Gastrocnemius medialis (tissue), 4 donors: ENCODE measurements around the gene SPEM2.

Source experiments
- POLR2A ChIP-seq, 2 donors: fragments of 450-650 bp; IDR thresholded peaks; one replicate each; pipeline ENCODE4 v1.6.1; 2017; ENCODE audit warnings: antibody characterized with exemption in 2 of 2, mild to moderate bottlenecking in 2 of 2, moderate library complexity in 2 of 2
- TF ChIP-seq, protein P1 (sequence below), 5 experiments: fragments of 450-650 bp in 3 of 5; fragments of 200-600 bp in 2 of 5; sonication (generic) in 2 of 5; IDR thresholded peaks in 4 of 5; conservative IDR thresholded peaks in 1 of 5; 1 replicate in 4 of 5; 2 replicates in 1 of 5; pipeline ENCODE4 v1.5.1; 2016 to 2019; ENCODE audit warnings: antibody characterized with exemption in 5 of 5, mild to moderate bottlenecking in 3 of 5, moderate library complexity in 3 of 5

DNA sequence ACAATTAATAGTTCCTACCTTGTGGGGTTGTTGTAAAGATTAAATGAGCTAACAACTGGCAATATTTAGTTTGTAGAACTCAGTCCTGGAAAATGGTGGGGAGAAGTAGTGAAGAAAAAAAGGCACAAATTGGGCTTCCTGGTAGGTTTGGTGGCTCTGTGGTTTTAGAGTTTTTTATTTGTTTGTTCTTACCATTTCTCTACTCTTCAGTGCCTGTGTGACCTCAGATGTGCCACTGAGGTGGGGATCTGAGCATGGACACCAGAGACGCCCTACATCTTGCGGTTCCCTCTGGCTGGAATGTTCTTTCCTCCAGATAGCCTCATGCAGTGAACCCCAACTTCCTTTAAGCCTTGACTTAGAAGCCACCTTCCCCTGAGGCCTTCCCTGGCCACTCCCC, 46.3 kb downstream of the SPEM2 start:
- TF ChIP-seq POLR2A (IDR thresholded peaks at IDR 0.05) = no peak
- TF ChIP-seq, protein P1, sequence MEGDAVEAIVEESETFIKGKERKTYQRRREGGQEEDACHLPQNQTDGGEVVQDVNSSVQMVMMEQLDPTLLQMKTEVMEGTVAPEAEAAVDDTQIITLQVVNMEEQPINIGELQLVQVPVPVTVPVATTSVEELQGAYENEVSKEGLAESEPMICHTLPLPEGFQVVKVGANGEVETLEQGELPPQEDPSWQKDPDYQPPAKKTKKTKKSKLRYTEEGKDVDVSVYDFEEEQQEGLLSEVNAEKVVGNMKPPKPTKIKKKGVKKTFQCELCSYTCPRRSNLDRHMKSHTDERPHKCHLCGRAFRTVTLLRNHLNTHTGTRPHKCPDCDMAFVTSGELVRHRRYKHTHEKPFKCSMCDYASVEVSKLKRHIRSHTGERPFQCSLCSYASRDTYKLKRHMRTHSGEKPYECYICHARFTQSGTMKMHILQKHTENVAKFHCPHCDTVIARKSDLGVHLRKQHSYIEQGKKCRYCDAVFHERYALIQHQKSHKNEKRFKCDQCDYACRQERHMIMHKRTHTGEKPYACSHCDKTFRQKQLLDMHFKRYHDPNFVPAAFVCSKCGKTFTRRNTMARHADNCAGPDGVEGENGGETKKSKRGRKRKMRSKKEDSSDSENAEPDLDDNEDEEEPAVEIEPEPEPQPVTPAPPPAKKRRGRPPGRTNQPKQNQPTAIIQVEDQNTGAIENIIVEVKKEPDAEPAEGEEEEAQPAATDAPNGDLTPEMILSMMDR (IDR thresholded peaks at IDR 0.05 in 4 of 5, conservative IDR thresholded peaks at IDR 0.05 in 1 of 5) = no peak
